HCT116 (cell line): ENCODE results near the gene HOXD13. TPM values are rescaled to one million over a fixed set of nuclear protein-coding genes. Genes with fewer than 3 reads are reported as not detected.

Experiments used
- CTCF ChIP-seq, 3 experiments: fragments of 200-600 bp in 1 of 3; sonication (generic) in 1 of 3; IDR thresholded peaks in 2 of 3; conservative IDR thresholded peaks in 1 of 3; 2 replicates each; pipeline ENCODE4 v1.5.1; 2012 to 2017; ENCODE audit warnings: low read depth in 2 of 3, low read length in 2 of 3, antibody characterized with exemption in 1 of 3, borderline replicate concordance in 1 of 3, control low read depth in 1 of 3, mild to moderate bottlenecking in 1 of 3, mixed read lengths in 1 of 3, mixed run types in 1 of 3, moderate library complexity in 1 of 3; ENCODE audit not compliant: insufficient read depth in 1 of 3
- ELF1 ChIP-seq: IDR thresholded peaks from 2 replicates; pipeline ENCODE4 v1.6.1; 2012; ENCODE audit warnings: low read depth, borderline replicate concordance
- YY1 ChIP-seq: IDR thresholded peaks from 2 replicates; pipeline ENCODE4 v1.6.1; 2011; ENCODE audit warnings: low read length, low read depth, moderate library complexity, mild to moderate bottlenecking; ENCODE audit not compliant: insufficient replicate concordance; ENCODE audit errors: extremely low read depth
- ZBTB33 ChIP-seq: IDR thresholded peaks from 2 replicates; pipeline ENCODE4 v1.6.1; 2011; ENCODE audit warnings: mild to moderate bottlenecking, low read length, moderate library complexity; ENCODE audit not compliant: insufficient replicate concordance; ENCODE audit errors: extremely low read depth
- total RNA-seq: library from RNA; stranded (reverse); gene quantifications from one replicate; pipeline ENCODE4 v1.2.1, GENCODE V29; 2021; ENCODE audit not compliant: unreplicated experiment
- TF ChIP-seq, protein P1 (sequence below): IDR thresholded peaks from 2 replicates; pipeline ENCODE4 v1.6.1; 2012
- TF ChIP-seq, protein P2 (sequence below): IDR thresholded peaks from 2 replicates; pipeline ENCODE4 v1.6.1; 2012

Gene HOXD13
- total RNA-seq, 1 experiment from 2014 or later = not detected

DNA sequence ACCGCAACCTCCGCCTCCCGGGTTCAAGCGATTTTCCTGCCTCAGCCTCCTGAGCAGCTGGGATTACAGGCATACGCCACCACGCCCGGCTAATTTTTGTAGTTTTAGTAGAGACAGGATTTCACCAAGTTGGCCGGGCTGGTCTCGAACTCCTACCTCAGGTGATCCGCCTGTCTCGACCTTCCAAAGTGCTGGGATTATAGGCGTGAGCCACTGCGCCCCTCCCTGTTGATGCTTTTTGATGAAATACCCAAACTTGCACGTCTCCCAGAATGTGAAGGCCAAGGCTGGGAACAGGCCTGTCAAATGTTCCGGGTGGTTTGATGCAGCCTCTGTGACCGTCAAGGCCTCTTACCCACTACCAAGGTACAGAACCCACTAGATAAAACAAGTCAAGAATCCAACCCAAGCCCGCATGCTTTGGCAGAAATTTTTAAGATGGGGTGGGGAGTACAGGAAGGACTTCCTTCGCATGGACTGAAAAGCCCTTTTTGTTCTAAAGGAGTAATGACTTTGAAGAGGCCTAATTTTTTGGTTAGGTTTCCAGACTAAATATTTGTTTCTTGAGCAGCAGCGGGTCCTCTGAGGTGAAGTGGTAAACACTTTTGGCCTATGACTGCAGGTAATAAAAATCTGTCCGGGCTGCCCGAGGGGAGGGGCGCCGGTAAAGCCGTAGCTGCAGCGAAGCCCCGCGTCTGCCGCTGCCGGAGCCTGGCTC is 5.0 kb upstream of the HOXD13 start (continued):
- TF ChIP-seq CTCF (IDR thresholded peaks at IDR 0.05 in 2 of 3, conservative IDR thresholded peaks at IDR 0.05 in 1 of 3; ENCODE audit: borderline replicate concordance in 1 of 3, insufficient read depth in 1 of 3, low read depth in 2 of 3, low read length in 2 of 3) (no peak), ELF1 (no peak), YY1 (no peak), ZBTB33 (no peak)
- TF ChIP-seq, protein P1, sequence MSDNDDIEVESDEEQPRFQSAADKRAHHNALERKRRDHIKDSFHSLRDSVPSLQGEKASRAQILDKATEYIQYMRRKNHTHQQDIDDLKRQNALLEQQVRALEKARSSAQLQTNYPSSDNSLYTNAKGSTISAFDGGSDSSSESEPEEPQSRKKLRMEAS = no peak
- TF ChIP-seq, protein P2, sequence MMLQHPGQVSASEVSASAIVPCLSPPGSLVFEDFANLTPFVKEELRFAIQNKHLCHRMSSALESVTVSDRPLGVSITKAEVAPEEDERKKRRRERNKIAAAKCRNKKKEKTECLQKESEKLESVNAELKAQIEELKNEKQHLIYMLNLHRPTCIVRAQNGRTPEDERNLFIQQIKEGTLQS = no peak
